ENCODE data around the gene PGM5.

Gene PGM5

DNA sequence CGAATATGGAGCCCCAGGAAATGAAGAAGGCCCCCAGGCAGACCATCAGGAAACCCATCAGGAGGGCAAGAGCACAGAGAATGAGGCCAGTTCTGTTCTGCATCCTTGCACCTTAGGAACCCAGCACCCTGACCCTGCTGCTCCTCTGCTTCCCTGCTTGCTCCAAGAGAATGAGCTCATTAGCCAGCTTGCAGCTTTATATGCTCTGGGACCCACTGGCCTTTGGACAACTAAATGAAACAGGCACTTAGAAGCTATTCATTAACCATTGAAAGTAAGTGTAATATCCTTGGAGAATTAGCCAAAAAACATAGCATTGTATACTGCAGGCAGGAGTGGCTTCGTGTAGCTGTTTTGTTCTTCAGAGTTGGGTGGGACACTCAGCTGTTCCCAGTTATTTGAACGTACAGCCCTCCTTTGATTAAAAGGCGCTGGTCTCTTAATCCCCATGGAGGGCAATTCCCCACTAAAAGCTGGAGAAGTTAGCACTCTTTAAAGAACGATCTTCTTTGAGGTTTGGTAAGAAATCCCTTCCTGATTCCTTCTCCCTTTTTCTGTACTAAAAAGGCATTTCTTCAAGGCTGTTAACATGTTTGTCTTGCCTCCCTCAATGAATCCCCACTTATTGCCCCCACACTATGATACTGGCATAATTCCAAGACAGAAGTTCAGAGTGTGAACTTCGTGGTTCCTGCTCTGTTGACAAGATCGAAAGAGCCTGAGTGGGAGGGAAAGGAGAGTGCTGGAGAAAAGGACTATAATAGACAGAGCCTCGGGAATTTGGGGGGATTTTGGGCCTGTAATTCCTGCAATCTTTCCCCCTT is 184.5 kb downstream of the PGM5 start, which contains the start of gene TMEM252:
Gene TMEM252, minus strand, starts transcription at position 172 of the 824 bp plus-strand sequence. Its CDS starts 69 bp downstream, at position 103.
- DNase-seq (ENCODE audit: low read depth), result no peak

DNA sequence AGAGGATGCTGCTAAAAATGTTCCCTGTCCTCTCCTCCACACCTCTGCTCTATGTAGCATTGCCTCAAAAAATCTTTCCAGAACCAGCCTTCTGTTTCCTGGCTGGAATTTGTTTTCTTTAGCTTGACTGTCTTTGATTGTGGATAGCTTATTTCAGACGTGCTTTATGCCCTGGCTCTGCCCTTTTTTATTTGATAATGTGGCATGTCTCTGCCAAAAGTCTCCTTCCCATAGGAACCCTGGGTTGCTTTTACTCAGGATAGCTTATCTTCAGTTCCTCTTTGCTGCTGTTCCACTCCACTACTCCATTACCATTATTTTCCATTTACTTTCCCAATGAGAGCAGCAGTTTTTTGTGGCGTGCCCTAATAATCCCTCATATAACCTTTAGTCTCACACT is 185.2 kb downstream of the PGM5 start:
- DNase-seq (ENCODE audit: low read depth), result no peak

GRCh38 chr9:68545033-68545705 is 188.8 kb downstream of the PGM5 start:
- DNase-seq (ENCODE audit: low read depth), result no peak

DNA sequence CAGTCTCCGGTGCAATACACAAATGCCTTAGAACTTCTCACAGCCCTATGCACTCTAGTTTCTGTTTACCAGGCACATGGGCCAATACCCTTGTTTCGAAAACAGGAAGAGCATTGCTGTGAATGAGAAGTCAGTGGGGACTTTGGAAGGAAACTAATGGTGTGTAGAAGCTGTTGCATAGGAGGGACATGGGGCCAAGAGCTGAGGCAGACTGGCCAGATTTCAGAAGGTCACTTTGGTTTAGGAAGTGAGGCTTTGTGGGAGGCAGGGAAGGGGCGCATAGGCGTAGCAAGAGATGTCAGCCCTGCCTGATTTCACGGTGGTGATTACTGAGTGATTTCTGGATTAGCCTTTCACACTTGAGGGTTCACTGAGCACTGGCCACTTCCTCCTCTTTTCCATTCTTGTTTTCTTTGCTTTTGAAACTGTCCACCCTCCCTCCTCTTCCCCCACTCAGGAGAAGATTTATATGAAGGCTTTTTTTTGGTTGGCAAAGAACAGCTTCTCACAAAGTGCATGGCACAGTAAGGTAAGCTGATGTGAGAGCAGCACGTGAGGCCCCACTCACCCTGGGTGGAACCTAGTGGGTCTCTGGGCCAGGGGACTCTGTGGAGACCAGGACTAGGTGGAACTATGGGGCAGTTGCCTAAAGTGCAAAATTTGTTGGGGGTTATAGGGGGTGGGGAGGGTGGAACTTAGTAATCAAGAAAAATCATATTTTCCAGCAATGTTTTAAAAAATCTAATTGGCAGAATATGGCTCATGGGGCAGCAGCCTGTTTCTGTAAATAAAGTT is 190.4 kb downstream of the PGM5 start:
- DNase-seq (ENCODE audit: low read depth), result no peak

GRCh38 chr9:68547417-68547816 is 191.0 kb downstream of the PGM5 start:
- DNase-seq (ENCODE audit: low read depth), result no peak

DNA sequence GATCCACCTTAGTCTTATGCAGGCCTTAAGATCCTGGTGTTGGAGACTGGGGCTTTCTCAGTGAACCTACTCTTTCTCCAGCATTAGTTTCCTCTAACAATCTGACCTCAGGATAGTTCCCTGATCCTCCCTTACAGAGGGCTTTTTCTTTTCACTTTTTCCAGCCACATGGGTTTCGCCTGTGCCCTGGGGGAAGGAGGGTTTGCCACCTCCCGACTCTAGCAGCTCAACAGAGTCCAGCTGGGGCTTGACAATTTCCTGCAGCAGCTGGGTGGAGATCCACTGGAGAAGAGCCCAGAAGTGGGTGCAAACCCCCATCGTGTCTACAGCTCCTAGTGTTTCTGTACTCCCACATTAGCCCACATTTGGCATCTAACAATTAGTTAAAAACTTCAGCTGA is 191.8 kb downstream of the PGM5 start:
- no peak for DNase-seq (ENCODE audit: low read depth)

DNA sequence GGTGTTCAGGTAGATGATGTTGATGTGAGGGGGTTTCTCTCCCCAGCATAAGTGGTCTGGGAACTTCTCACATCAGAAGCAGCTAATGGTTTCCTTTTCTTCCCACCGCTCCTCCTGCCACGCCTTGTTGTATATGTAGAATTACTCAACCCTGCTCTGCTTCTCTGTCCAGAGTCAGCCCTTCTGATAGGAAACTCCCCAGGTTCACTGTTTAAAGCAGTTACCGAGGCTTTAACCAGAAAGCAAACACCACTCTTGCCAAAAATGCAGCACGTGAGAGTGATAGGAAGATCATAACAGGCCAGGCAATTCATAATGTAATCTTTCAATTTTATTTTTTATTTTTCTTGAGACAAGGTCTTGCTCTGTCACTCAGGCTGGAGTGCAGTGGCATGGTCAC is 194.8 kb downstream of the PGM5 start:
- no peak for DNase-seq (ENCODE audit: low read depth)

GRCh38 chr9:68552700-68553476 is 196.5 kb downstream of the PGM5 start:
- peak; percentile 36 for DNase-seq (ENCODE audit: low read depth)

DNA sequence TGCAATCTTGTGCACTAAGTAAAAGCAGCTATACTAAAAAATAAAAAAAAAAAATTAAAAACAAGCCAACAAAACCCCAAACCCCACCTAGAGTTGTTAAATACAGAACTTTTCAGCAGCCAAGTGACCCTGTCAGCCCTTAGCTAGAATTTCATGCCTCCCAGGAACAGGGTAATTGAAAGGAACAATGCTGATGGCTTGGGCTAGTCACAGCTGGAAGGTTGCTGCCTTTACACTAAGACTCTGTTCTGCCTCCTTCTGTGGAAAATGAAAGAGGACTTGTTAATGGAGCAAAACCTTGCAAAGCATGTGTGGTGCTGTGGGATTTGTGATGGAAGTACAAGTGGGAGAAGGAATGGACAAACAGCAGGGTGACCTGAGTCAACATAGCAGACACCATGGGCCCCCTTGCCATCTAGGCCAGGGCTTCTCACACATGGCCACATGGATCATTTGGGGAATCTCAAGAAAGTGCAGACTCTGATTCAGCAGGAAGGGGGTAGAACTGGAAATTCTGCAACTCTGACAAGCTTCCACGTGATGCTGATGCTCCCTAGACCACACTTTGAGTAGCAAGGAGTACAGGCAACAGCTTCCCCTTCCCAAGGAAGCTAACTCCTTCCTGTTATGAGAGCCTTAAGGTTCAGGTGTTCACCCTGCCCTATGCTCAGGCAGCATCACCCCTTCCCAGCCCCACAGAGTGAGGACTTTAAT is 199.2 kb downstream of the PGM5 start:
- no peak for DNase-seq (ENCODE audit: low read depth)

DNA sequence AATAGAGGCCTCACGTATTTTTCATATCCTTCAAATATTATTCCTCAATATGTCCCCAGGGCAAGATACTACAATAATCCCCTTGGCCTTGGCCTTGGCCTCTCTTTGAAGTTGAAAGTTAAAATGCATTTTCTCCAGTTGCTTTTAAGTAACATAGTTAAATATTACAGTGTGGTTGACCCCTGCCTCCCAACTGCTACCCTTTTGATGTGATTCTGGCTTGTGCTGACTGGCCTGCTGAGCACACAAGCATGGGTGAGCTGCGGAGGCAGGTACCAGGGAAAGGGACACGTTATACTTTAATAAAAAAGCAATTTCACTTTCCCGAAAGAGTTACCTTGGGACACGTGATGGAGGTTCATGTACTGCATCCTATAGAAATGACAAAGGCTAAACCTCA is 202.1 kb downstream of the PGM5 start:
- no peak for DNase-seq (ENCODE audit: low read depth)

- DNase-seq (ENCODE audit: low read depth), result no peak
These were observed 203.8 kb downstream of the PGM5 start for GRCh38 chr9:68560071-68560844.

DNA sequence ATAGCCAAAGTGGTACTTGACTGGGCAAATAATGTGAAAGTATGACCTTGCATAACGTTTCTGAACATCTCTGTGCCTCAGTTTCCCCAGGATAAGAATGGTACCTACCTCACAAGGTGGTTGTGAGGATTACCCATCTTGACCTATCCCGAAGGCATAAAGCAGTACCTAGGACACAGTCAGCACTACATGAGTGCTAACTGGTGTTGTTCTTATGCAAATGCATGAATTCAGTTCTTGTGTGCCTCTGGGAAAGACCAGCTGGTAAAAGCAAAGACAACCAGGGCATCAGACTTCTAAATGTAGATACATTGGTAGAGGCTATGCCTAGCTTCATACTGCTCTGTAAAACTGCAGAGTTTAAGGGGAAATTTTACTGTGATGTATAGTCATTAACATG is 206.1 kb downstream of the PGM5 start:
- DNase-seq (ENCODE audit: low read depth), result no peak

DNA sequence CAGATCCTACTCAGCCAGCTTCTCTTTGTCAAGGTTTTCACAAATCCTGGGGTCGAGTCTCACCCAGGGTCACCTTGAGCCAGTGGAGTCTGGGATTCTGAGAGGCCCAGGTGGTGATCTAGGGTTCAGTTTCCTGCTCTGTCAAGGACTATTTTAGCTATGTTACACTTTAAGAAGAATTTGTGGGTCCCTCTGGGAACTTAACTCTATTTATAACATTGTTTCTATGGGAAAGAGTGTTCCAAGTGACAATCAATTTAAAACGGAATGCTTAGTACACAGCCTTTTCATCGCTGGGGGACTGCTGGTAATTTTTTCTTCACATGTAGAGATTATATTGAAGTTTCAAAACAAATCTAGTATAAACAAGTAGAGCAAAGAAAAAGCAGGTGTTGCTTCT is 211.2 kb downstream of the PGM5 start:
- DNase-seq (ENCODE audit: low read depth), result no peak

DNA sequence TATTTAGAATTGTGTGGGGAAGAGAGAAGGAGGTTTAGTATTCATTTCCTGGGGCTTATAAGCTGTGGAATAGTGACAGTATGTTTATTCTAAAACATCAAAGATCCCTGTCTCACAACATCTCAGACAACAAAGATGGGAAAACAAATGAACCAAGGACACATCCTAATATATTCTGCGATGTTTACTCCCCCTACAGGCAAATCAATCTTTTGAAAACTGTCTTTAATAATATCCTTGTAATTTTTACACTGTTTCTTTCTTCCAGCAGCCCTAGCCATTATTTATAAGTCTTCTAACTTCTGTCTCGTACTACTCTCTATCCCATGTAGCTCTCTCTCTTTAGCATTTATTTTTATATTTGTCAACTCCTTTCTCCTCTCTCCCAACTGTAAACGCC is 217.7 kb downstream of the PGM5 start:
- DNase-seq (ENCODE audit: low read depth), result no peak

- DNase-seq (ENCODE audit: low read depth), result no peak
These were observed 219.4 kb downstream of the PGM5 start for GRCh38 chr9:68575817-68576216.

- no peak for DNase-seq (ENCODE audit: low read depth)
These were observed 221.6 kb downstream of the PGM5 start for GRCh38 chr9:68577774-68578591.

All from non-pigmented ciliary epithelial cell (primary cell).